ENCODE data around the gene TMF1.

The TMF1 gene

DNA sequence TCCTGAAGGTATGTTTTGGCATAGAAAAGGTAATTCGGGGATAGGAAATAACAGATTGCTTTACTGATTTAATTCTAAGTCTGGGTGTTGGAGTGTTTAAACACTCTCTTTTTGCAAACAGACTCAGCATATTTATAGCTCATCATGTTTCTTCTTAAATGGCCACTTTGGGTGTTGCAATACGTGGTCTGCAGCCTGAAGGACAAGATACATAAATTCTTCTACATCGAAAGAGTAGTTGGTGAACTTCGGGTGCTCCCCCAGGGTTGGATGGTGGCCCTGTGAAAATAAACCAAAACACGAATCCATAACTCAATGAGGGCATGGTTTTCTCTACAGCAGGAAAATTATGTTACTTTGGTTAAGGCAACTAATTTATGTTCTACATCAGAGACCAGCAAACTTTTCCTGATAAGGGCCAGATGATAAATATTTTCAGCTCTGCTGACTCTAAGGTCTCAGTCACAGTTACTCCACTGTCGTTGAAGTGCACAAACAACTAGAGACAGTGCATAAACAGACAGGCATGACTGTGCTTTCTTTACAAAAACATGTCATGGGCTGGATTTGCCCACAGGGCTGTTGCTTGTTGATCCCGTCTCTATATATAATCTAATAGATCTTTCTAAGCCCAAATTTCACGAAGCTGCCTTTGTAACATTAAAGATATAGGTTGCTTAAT lies 74.5 kb downstream of the TMF1 start:
- no peak for DNase-seq (ENCODE audit: low spot score)

DNA sequence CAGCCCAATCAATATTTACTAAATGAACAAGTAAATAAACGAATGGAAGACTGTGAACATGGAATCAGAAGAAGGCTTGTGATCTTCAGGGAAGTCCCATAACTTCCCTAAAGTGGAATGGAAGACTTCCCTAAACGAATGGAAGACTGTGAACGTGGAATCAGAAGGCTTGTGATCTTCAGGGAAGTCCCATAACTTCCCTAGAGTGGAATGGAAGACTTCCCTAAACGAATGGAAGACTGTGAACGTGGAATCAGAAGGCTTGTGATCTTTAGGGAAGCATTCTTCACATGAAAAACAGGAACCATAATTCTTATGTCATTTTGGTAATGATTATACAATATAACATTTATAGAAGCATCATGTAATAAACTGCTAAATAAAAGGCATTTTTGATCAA lies 77.4 kb downstream of the TMF1 start:
- DNase-seq (ENCODE audit: low spot score), result no peak

DNA sequence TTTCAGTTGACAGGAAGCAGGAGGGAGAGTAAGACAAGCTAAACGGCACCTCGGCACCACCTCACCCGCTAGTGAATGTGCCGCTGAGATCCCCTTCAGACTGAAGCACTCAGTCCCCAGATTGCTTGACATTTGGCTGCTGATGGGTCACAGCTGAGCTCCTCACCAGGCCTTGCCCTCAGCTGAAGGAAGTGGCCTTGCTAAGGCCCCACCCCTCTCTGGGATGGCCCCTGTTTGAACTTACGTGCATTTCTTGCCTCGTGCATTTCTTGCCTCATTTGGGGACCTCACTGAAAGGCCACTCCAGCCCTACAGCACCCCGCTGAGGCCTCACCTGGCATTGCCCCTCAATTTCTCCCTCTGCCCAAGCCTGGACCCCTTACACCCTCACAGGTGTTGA lies 78.5 kb downstream of the TMF1 start:
- no peak for DNase-seq (ENCODE audit: low spot score)

DNA sequence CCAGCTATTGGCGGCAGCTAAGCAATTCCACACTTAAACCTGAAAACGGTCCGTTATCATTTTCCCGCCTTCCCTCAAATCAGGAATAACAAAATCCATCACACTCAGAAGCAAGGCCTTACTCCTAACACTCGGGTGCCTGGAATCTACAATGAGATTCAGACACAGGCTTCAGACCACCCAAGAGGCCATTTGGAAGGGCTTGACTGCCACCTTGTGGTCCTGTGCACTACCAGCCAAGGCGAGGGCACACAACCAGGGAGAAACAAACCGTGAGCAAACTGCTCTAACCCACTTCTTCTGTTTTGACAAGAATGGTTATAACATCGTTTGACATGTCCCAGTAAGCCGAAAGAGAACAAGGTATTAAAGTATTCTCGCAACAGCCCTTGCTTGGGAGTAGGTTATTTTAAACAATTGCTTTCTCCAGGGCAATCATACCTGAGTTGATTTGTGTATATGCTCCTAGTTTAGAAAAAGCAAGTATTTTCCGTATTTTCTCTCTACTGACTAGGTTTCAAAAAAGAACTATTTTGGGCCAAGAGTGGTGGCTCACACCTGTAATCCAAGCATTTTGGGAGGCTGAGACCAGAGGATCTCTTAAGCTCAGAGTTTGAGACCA lies 79.7 kb downstream of the TMF1 start:
- DNase-seq (ENCODE audit: low spot score), result peak; percentile 62
